ENCODE results near the gene KDM4C. TPM values are rescaled to one million over a fixed set of nuclear protein-coding genes. Genes with fewer than 3 reads are reported as not detected.

The KDM4C gene
- total RNA-seq, 1 donor: 50.7 TPM

GRCh38 chr9:7097040-7097715 is 339.4 kb downstream of the KDM4C start:
- no peaks in the 10 kb centered on the region for H3K79me2 ChIP-seq (ENCODE audit: insufficient read depth, low read length)
- DNase-seq (ENCODE audit: insufficient read length, low spot score, missing footprints): peak; percentile 48
- H3K4me2 ChIP-seq (ENCODE audit: insufficient read depth, low read length): no peak overlapping the region
- peaks cover 7% of the 10 kb centered on the region for H3K4me1 ChIP-seq (ENCODE audit: insufficient read depth, low read length)
- no peaks in the 10 kb centered on the region for H3K36me3 ChIP-seq (ENCODE audit: insufficient read depth, low read length)
- H2AFZ ChIP-seq (ENCODE audit: low read length): no peak overlapping the region
- no peak overlapping the region for H3K4me3 ChIP-seq (ENCODE audit: insufficient read depth, low read length)
- TF ChIP-seq CTCF (IDR thresholded peaks at IDR 0.05; ENCODE audit: extremely low read depth, low read depth, low read length): no peak
- H3K9me3 ChIP-seq (ENCODE audit: low read depth, low read length): no peaks in the 10 kb centered on the region
- H3K27ac ChIP-seq (ENCODE audit: low read depth, low read length): no peak overlapping the region
- no peaks in the 10 kb centered on the region for H3K27me3 ChIP-seq (ENCODE audit: insufficient read depth, low read length)
- H4K20me1 ChIP-seq (ENCODE audit: insufficient read depth, low read length): peaks cover 3% of the 10 kb centered on the region

GRCh38 chr9:7097785-7098752 is 340.3 kb downstream of the KDM4C start:
- H3K4me2 ChIP-seq (ENCODE audit: insufficient read depth, low read length): no peak overlapping the region
- H3K9me3 ChIP-seq (ENCODE audit: low read depth, low read length): no peaks in the 10 kb centered on the region
- H3K27me3 ChIP-seq (ENCODE audit: insufficient read depth, low read length): no peaks in the 10 kb centered on the region
- H3K36me3 ChIP-seq (ENCODE audit: insufficient read depth, low read length): no peaks in the 10 kb centered on the region
- peaks cover 7% of the 10 kb centered on the region for H3K4me1 ChIP-seq (ENCODE audit: insufficient read depth, low read length)
- no peak overlapping the region for H3K27ac ChIP-seq (ENCODE audit: low read depth, low read length)
- no peak overlapping the region for H2AFZ ChIP-seq (ENCODE audit: low read length)
- TF ChIP-seq CTCF (IDR thresholded peaks at IDR 0.05; ENCODE audit: extremely low read depth, low read depth, low read length): no peak
- no peak overlapping the region for H3K4me3 ChIP-seq (ENCODE audit: insufficient read depth, low read length)
- H3K79me2 ChIP-seq (ENCODE audit: insufficient read depth, low read length): no peaks in the 10 kb centered on the region
- peaks cover 3% of the 10 kb centered on the region for H4K20me1 ChIP-seq (ENCODE audit: insufficient read depth, low read length)
- DNase-seq (ENCODE audit: insufficient read length, low spot score, missing footprints): peak; percentile 39

GRCh38 chr9:7103367-7103766 is 345.6 kb downstream of the KDM4C start:
- no peak overlapping the region for H3K4me2 ChIP-seq (ENCODE audit: insufficient read depth, low read length)
- H3K36me3 ChIP-seq (ENCODE audit: insufficient read depth, low read length): no peaks in the 10 kb centered on the region
- no peak for TF ChIP-seq CTCF (IDR thresholded peaks at IDR 0.05; ENCODE audit: extremely low read depth, low read depth, low read length)
- peaks cover under 1% of the 10 kb centered on the region for H3K4me1 ChIP-seq (ENCODE audit: insufficient read depth, low read length)
- no peak overlapping the region for H3K4me3 ChIP-seq (ENCODE audit: insufficient read depth, low read length)
- H3K79me2 ChIP-seq (ENCODE audit: insufficient read depth, low read length): no peaks in the 10 kb centered on the region
- H2AFZ ChIP-seq (ENCODE audit: low read length): no peak overlapping the region
- no peaks in the 10 kb centered on the region for H4K20me1 ChIP-seq (ENCODE audit: insufficient read depth, low read length)
- H3K9me3 ChIP-seq (ENCODE audit: low read depth, low read length): no peaks in the 10 kb centered on the region
- H3K27me3 ChIP-seq (ENCODE audit: insufficient read depth, low read length): no peaks in the 10 kb centered on the region
- no peak overlapping the region for H3K27ac ChIP-seq (ENCODE audit: low read depth, low read length)
- no peak for DNase-seq (ENCODE audit: insufficient read length, low spot score, missing footprints)

GRCh38 chr9:7103771-7104170 is 346.0 kb downstream of the KDM4C start:
- Histone ChIP-seq H3K27ac (ENCODE audit: low read depth, low read length) (no peak overlapping the region), H3K4me2 (ENCODE audit: insufficient read depth, low read length) (no peak overlapping the region)
- no peak for DNase-seq (ENCODE audit: insufficient read length, low spot score, missing footprints)

More at GRCh38 chr9:7103771-7104170, 346.0 kb downstream of the KDM4C start:
- no peaks in the 10 kb centered on the region for H3K36me3 ChIP-seq (ENCODE audit: insufficient read depth, low read length)
- H3K9me3 ChIP-seq (ENCODE audit: low read depth, low read length): no peaks in the 10 kb centered on the region
- no peaks in the 10 kb centered on the region for H3K4me1 ChIP-seq (ENCODE audit: insufficient read depth, low read length)
- H2AFZ ChIP-seq (ENCODE audit: low read length): no peak overlapping the region
- TF ChIP-seq CTCF (IDR thresholded peaks at IDR 0.05; ENCODE audit: extremely low read depth, low read depth, low read length): no peak
- H4K20me1 ChIP-seq (ENCODE audit: insufficient read depth, low read length): no peaks in the 10 kb centered on the region
- no peak overlapping the region for H3K4me3 ChIP-seq (ENCODE audit: insufficient read depth, low read length)
- H3K79me2 ChIP-seq (ENCODE audit: insufficient read depth, low read length): no peaks in the 10 kb centered on the region
- no peaks in the 10 kb centered on the region for H3K27me3 ChIP-seq (ENCODE audit: insufficient read depth, low read length)

Data from osteoblast (primary cell).